ENCODE results near the gene FYCO1.
"Not testable (repeated sequence)": the region's sequence is repeated elsewhere in the genome, so short reads cannot be mapped to it uniquely, and the experiment has no call there.

FYCO1 gene

DNA sequence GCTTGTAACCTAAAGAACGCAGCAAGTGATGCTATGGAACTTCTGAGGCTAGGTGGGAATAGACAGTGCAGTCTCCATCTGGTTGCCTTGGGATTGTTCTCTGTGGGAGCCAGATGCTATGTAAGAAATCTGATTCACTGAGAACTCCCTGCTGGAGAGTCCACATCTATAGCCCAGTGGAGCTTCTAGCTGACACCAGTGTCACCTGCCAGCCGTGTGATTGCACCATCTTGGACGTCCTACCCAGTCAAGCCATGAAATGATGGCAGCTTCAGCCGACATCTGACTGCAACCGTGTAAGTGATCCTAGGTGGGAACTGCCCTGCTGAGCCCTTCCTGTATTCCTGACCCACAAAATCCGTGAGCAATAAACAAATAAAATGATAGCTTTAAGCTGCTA, 12.4 kb upstream of the FYCO1 start:
- Histone ChIP-seq H3K4me1 (ENCODE audit: control insufficient read depth, low read depth, low read length) (no peaks in the 10 kb centered on the region), H2BK5ac (ENCODE audit: low read length) (no peak overlapping the region), H3K79me2 (ENCODE audit: control insufficient read depth, insufficient read depth, low read length) (no peaks in the 10 kb centered on the region), H3K23ac (ENCODE audit: low read length) (no peak overlapping the region), H3K4me2 (ENCODE audit: low read length) (no peak overlapping the region), H3K4ac (ENCODE audit: low read depth, low read length) (peak overlapping the region; percentile 9), H3K36me3 (ENCODE audit: control insufficient read depth, insufficient read depth, low read length) (no peaks in the 10 kb centered on the region), H3K56ac (ENCODE audit: low read length) (no peak overlapping the region), H4K8ac (ENCODE audit: low read depth, low read length) (no peak overlapping the region), H3K9ac (ENCODE audit: low read length) (no peak overlapping the region), H3K27ac (ENCODE audit: low read depth, low read length) (no peak overlapping the region), H3K18ac (ENCODE audit: low read length) (no peak overlapping the region), H3K79me1 (ENCODE audit: low read length) (no peaks in the 10 kb centered on the region), H2BK15ac (replicated peaks; ENCODE audit: low read depth) (no peak overlapping the region), H3K27me3 (ENCODE audit: insufficient read depth, low read length, poor library complexity) (no peaks in the 10 kb centered on the region), H2AK5ac (ENCODE audit: low read length) (no peak overlapping the region), H3K4me3 (ENCODE audit: low read length) (no peak overlapping the region), H2BK120ac (ENCODE audit: low read depth, low read length) (no peak overlapping the region), H4K5ac (ENCODE audit: low read length) (no peak overlapping the region)
- no CpG with 5 or more reads among the region's 6 CpGs for WGBS (ENCODE audit: extremely low coverage, insufficient coverage, low lambda C conversion rate)
- DNase-seq, result no peak

DNA sequence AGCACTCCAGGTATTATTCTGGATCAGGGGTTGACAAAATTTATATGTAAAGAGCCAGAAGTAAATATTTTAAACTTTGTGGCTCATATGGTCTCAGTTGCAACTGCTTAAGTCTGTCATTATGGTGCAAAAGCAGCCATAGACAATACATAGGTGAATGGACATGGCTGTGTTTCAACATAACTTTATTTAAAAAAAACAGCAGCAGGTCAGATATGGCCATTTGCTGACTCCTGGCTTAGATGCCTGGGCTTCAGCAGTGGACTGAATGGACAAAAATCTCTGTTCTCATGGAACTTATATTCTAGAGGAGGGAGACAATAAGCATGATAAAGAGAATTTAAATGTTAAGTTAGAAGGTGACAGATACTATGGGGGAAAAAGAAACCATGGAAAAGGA, 11.7 kb upstream of the FYCO1 start:
- Histone ChIP-seq H2BK120ac (ENCODE audit: low read depth, low read length) (no peak overlapping the region), H3K79me2 (ENCODE audit: control insufficient read depth, insufficient read depth, low read length) (no peaks in the 10 kb centered on the region), H3K79me1 (ENCODE audit: low read length) (no peaks in the 10 kb centered on the region), H3K9ac (ENCODE audit: low read length) (no peak overlapping the region), H2BK5ac (ENCODE audit: low read length) (no peak overlapping the region), H3K27me3 (ENCODE audit: insufficient read depth, low read length, poor library complexity) (no peaks in the 10 kb centered on the region), H3K4me3 (ENCODE audit: low read length) (no peak overlapping the region), H3K4me2 (ENCODE audit: low read length) (no peak overlapping the region), H3K36me3 (ENCODE audit: control insufficient read depth, insufficient read depth, low read length) (no peaks in the 10 kb centered on the region), H3K4ac (ENCODE audit: low read depth, low read length) (no peak overlapping the region), H4K5ac (ENCODE audit: low read length) (no peak overlapping the region), H2AK5ac (ENCODE audit: low read length) (no peak overlapping the region), H3K27ac (ENCODE audit: low read depth, low read length) (no peak overlapping the region), H3K4me1 (ENCODE audit: control insufficient read depth, low read depth, low read length) (no peaks in the 10 kb centered on the region), H4K8ac (ENCODE audit: low read depth, low read length) (no peak overlapping the region), H2BK15ac (replicated peaks; ENCODE audit: low read depth) (no peak overlapping the region), H3K18ac (ENCODE audit: low read length) (no peak overlapping the region), H3K56ac (ENCODE audit: low read length) (no peak overlapping the region), H3K23ac (ENCODE audit: low read length) (no peak overlapping the region)
- no peak for DNase-seq

DNA sequence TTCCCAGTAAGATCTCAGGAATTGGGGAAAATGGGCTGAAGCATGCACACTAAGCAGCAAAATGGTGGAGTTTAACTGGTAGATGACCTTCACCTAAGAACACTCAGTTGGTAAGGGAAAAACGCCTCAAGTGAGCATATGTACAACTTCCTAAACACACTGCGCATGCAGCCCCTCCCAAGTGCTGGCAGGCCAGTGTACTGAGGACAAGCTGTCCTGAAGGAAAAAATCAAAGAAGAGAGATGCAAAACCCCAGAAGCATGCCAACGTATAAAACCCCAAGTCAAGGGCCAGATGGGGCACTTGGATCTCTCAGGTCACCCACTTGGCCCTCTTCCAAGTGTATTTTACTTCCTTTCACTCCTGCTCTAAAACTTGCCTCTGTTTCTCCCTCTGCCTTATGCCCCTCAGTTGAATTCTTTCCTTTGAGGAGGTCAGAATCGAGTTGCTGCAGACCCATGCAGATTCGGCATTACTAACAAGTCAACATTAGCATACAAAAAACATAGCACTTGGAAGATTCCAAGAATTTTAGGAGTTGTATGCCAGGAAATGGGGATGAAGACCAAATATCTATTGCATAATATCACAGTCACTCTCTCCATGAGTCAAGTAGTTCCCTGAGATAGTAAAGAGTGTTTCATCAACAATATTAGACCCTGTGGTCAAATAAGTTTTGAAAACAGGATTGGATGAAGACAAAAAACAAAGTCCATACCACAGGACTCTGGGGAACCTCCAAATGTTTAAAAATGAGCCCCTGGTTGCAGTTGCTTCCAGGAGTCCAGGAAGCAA, 10.8 kb upstream of the FYCO1 start:
- no peak overlapping the region for H3K4me3 ChIP-seq (ENCODE audit: low read length)
- H4K8ac ChIP-seq (ENCODE audit: low read depth, low read length), result no peak overlapping the region
- H3K9ac ChIP-seq (ENCODE audit: low read length), result no peak overlapping the region
- DNase-seq, result peak; percentile 60
- H3K4me2 ChIP-seq (ENCODE audit: low read length), result no peak overlapping the region
- no peak overlapping the region for H2BK15ac ChIP-seq (replicated peaks; ENCODE audit: low read depth)
- H3K27me3 ChIP-seq (ENCODE audit: insufficient read depth, low read length, poor library complexity), result no peaks in the 10 kb centered on the region
- no peak overlapping the region for H2AK5ac ChIP-seq (ENCODE audit: low read length)
- no peak overlapping the region for H3K4ac ChIP-seq (ENCODE audit: low read depth, low read length)
- no CpG with 5 or more reads among the region's 5 CpGs for WGBS (ENCODE audit: extremely low coverage, insufficient coverage, low lambda C conversion rate)
- H3K23ac ChIP-seq (ENCODE audit: low read length), result no peak overlapping the region
- no peaks in the 10 kb centered on the region for H3K36me3 ChIP-seq (ENCODE audit: control insufficient read depth, insufficient read depth, low read length)
- H2BK5ac ChIP-seq (ENCODE audit: low read length), result no peak overlapping the region
- H4K5ac ChIP-seq (ENCODE audit: low read length), result no peak overlapping the region
- H3K4me1 ChIP-seq (ENCODE audit: control insufficient read depth, low read depth, low read length), result no peaks in the 10 kb centered on the region
- H3K79me1 ChIP-seq (ENCODE audit: low read length), result no peaks in the 10 kb centered on the region
- H3K56ac ChIP-seq (ENCODE audit: low read length), result no peak overlapping the region
- no peaks in the 10 kb centered on the region for H3K79me2 ChIP-seq (ENCODE audit: control insufficient read depth, insufficient read depth, low read length)
- H2BK120ac ChIP-seq (ENCODE audit: low read depth, low read length), result no peak overlapping the region
- H3K18ac ChIP-seq (ENCODE audit: low read length), result no peak overlapping the region
- H3K27ac ChIP-seq (ENCODE audit: low read depth, low read length), result no peak overlapping the region

DNA sequence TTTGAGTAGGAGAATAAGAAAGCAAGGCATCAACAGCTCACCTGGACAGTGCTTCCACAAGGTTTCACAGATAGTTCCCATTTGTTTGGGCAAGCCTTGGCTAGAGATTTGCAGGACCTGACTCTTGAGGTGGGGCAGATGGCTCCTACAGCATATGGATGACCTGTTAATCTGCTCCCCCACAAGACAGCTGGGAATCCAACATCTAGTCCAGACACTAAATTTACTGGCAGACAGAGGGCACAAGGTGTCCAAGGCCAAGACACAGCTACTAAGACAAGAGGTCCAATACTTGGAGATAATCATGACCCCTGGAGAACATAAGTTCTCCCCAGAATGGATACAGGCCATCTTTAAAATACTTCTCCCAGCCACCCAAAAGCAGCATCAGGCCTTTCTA, 8.1 kb upstream of the FYCO1 start:
- not testable (repeated sequence) for H2BK15ac ChIP-seq (replicated peaks; ENCODE audit: low read depth); H2AK5ac ChIP-seq (ENCODE audit: low read length); H3K79me2 ChIP-seq (ENCODE audit: control insufficient read depth, insufficient read depth, low read length); H3K23ac ChIP-seq (ENCODE audit: low read length); H3K9ac ChIP-seq (ENCODE audit: low read length); H4K5ac ChIP-seq (ENCODE audit: low read length); H3K4me1 ChIP-seq (ENCODE audit: control insufficient read depth, low read depth, low read length); H4K8ac ChIP-seq (ENCODE audit: low read depth, low read length); H3K27me3 ChIP-seq (ENCODE audit: insufficient read depth, low read length, poor library complexity); H3K27ac ChIP-seq (ENCODE audit: low read depth, low read length); H3K4ac ChIP-seq (ENCODE audit: low read depth, low read length); DNase-seq; H3K4me3 ChIP-seq (ENCODE audit: low read length); H3K56ac ChIP-seq (ENCODE audit: low read length); H3K18ac ChIP-seq (ENCODE audit: low read length); H3K4me2 ChIP-seq (ENCODE audit: low read length); H3K36me3 ChIP-seq (ENCODE audit: control insufficient read depth, insufficient read depth, low read length); H2BK5ac ChIP-seq (ENCODE audit: low read length); H2BK120ac ChIP-seq (ENCODE audit: low read depth, low read length); H3K79me1 ChIP-seq (ENCODE audit: low read length)

DNA sequence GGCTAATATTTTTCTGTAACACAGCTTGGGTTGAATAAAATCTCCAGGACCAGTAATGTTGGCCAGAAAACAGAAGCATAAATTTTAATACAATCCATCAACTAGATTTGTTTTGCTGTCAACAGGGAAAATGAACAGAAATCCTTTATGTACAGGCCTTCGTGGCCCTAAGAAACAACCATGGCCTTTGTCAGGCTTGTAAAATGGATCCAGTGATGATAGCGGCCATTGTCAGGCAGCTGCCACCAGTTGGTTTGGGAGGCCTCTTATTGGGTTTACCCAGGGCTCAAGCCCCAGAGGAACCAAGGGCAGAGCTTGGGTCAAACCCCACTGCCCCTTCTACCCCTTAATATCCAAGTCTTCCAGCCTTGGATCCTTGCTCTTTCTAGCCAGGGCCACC, 5.6 kb upstream of the FYCO1 start:
- no peak overlapping the region for H3K27ac ChIP-seq (ENCODE audit: low read depth, low read length)
- H3K9ac ChIP-seq (ENCODE audit: low read length), result no peak overlapping the region
- no peak overlapping the region for H3K23ac ChIP-seq (ENCODE audit: low read length)
- H3K79me2 ChIP-seq (ENCODE audit: control insufficient read depth, insufficient read depth, low read length), result no peaks in the 10 kb centered on the region
- no peak overlapping the region for H2BK15ac ChIP-seq (replicated peaks; ENCODE audit: low read depth)
- no peak overlapping the region for H4K8ac ChIP-seq (ENCODE audit: low read depth, low read length)
- no peak overlapping the region for H3K4ac ChIP-seq (ENCODE audit: low read depth, low read length)
- no peaks in the 10 kb centered on the region for H3K36me3 ChIP-seq (ENCODE audit: control insufficient read depth, insufficient read depth, low read length)
- no peaks in the 10 kb centered on the region for H3K27me3 ChIP-seq (ENCODE audit: insufficient read depth, low read length, poor library complexity)
- no peak overlapping the region for H2BK120ac ChIP-seq (ENCODE audit: low read depth, low read length)
- DNase-seq, result no peak
- no peaks in the 10 kb centered on the region for H3K79me1 ChIP-seq (ENCODE audit: low read length)
- no peak overlapping the region for H3K18ac ChIP-seq (ENCODE audit: low read length)
- no peak overlapping the region for H3K4me3 ChIP-seq (ENCODE audit: low read length)
- no peak overlapping the region for H2BK5ac ChIP-seq (ENCODE audit: low read length)
- H2AK5ac ChIP-seq (ENCODE audit: low read length), result no peak overlapping the region
- no CpG with 5 or more reads among the region's 2 CpGs for WGBS (ENCODE audit: extremely low coverage, insufficient coverage, low lambda C conversion rate)
- H3K56ac ChIP-seq (ENCODE audit: low read length), result no peak overlapping the region
- H4K5ac ChIP-seq (ENCODE audit: low read length), result no peak overlapping the region
- H3K4me2 ChIP-seq (ENCODE audit: low read length), result no peak overlapping the region
- H3K4me1 ChIP-seq (ENCODE audit: control insufficient read depth, low read depth, low read length), result no peaks in the 10 kb centered on the region

DNA sequence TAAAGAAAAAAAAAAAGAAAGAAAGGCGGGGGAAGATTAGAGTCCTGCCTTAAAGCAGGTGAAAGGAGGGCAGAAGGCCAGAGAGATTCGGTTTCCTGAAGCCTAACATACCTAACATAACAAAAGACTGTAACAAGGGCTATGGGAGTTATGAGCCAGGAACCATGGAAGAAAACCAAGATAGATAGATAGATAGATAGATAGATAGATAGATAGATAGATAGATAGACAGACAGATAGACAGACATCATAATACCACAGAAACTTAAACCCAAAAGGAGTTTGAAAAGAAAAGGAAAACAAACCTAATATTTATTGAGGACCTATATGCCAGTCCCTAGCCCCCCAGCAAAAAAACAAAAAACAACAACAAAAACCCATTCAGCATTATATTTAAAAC, 2.3 kb upstream of the FYCO1 start:
- H3K56ac ChIP-seq (ENCODE audit: low read length), result no peak overlapping the region
- no peak overlapping the region for H3K23ac ChIP-seq (ENCODE audit: low read length)
- no peak overlapping the region for H4K8ac ChIP-seq (ENCODE audit: low read depth, low read length)
- no CpG with 5 or more reads among the region's 2 CpGs for WGBS (ENCODE audit: extremely low coverage, insufficient coverage, low lambda C conversion rate)
- H3K27me3 ChIP-seq (ENCODE audit: insufficient read depth, low read length, poor library complexity), result no peaks in the 10 kb centered on the region
- no peak overlapping the region for H3K27ac ChIP-seq (ENCODE audit: low read depth, low read length)
- H3K4ac ChIP-seq (ENCODE audit: low read depth, low read length), result no peak overlapping the region
- no peak for DNase-seq
- no peak overlapping the region for H4K5ac ChIP-seq (ENCODE audit: low read length)
- H2BK120ac ChIP-seq (ENCODE audit: low read depth, low read length), result no peak overlapping the region
- H3K9ac ChIP-seq (ENCODE audit: low read length), result no peak overlapping the region
- H2AK5ac ChIP-seq (ENCODE audit: low read length), result no peak overlapping the region
- H3K79me2 ChIP-seq (ENCODE audit: control insufficient read depth, insufficient read depth, low read length), result no peaks in the 10 kb centered on the region
- peaks cover 2% of the 10 kb centered on the region for H3K79me1 ChIP-seq (ENCODE audit: low read length)
- H2BK5ac ChIP-seq (ENCODE audit: low read length), result no peak overlapping the region
- H3K4me3 ChIP-seq (ENCODE audit: low read length), result no peak overlapping the region
- no peaks in the 10 kb centered on the region for H3K36me3 ChIP-seq (ENCODE audit: control insufficient read depth, insufficient read depth, low read length)
- H2BK15ac ChIP-seq (replicated peaks; ENCODE audit: low read depth), result no peak overlapping the region
- no peak overlapping the region for H3K18ac ChIP-seq (ENCODE audit: low read length)
- H3K4me2 ChIP-seq (ENCODE audit: low read length), result no peak overlapping the region
- peaks cover 8% of the 10 kb centered on the region for H3K4me1 ChIP-seq (ENCODE audit: control insufficient read depth, low read depth, low read length)
